AG09309 (cell line): ENCODE data around the gene CRHBP.
"Not testable (repeated sequence)": the region's sequence is repeated elsewhere in the genome, so short reads cannot be mapped to it uniquely, and the experiment has no call there.

ENCODE experiments used
- DNase-seq: peaks from one replicate; pipeline ENCODE4 v3.0.0-alpha.2; 2010; ENCODE audit warnings: low read depth
- H3K4me3 ChIP-seq: 2 replicates; pipeline ENCODE4 v1.5.1; 2011; ENCODE audit warnings: mild to moderate bottlenecking, low read depth, low read length, moderate library complexity; ENCODE audit not compliant: control insufficient read depth
- CTCF ChIP-seq: IDR thresholded peaks from 2 replicates; pipeline ENCODE4 v1.5.1; 2011; ENCODE audit warnings: mild to moderate bottlenecking, low read depth, low read length, inconsistent platforms; ENCODE audit not compliant: insufficient read depth, control insufficient read depth; ENCODE audit errors: missing control alignments

Gene CRHBP

GRCh38 chr5:76930083-76930482 is 22.8 kb upstream of the CRHBP start:
- DNase-seq = no peak
- H3K4me3 ChIP-seq = no peak overlapping the region
- TF ChIP-seq CTCF = no peak

GRCh38 chr5:76938177-76938576 is 14.7 kb upstream of the CRHBP start:
- DNase-seq = no peak
- no peak overlapping the region for H3K4me3 ChIP-seq
- no peak for TF ChIP-seq CTCF

DNA sequence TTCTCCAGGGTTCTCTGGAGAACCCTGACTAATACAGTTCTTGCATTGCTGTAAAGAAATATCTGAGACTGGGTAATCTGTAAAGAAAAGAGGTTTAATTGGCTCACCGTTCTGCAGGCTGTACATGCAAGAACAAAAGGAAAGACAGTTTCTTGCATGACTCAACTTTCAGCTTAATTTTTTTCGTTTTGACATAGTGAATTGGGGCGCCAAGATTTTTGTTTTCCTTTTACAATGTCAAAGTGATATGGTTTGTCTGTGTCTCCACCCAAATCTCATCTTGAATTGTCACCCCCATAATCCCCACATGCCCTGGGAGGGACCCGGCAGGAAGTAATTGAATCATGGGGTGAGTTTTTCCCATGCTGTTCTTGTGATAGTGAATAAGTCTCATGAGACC is 11.8 kb upstream of the CRHBP start:
- TF ChIP-seq CTCF = no peak
- no peak overlapping the region for H3K4me3 ChIP-seq
- DNase-seq = no peak

DNA sequence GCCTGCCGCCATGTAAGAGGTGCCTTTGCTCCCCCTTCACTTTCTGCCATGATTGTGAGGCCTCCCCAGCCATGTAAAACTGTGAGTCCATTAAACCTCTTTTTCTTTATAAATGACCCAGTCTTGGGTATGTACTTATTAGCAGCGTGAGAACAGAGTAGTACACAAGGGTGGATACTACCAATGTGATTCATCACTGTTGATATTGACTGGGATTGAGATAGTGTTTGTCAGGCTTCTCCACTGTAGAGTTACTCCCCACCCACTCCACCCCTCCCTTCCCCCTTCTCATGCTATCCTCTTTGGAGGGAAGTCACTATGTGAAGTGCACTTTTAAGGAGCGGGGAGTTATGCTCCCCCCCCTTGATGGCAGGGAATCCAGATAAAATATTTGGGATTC is 11.4 kb upstream of the CRHBP start:
- no peak overlapping the region for H3K4me3 ChIP-seq
- no peak for TF ChIP-seq CTCF
- no peak for DNase-seq

GRCh38 chr5:76942581-76942980 is 10.3 kb upstream of the CRHBP start:
- no peak for DNase-seq
- no peak overlapping the region for H3K4me3 ChIP-seq
- TF ChIP-seq CTCF = no peak

- no peak overlapping the region for H3K4me3 ChIP-seq
- TF ChIP-seq CTCF = no peak
- DNase-seq = no peak
Observed at GRCh38 chr5:76943006-76943405, 9.8 kb upstream of the CRHBP start.

- no peak overlapping the region for H3K4me3 ChIP-seq
- TF ChIP-seq CTCF = no peak
- no peak for DNase-seq
Observed at GRCh38 chr5:76944638-76945037, 8.2 kb upstream of the CRHBP start.

GRCh38 chr5:76945238-76945637 is 7.6 kb upstream of the CRHBP start:
- H3K4me3 ChIP-seq, DNase-seq: not testable (repeated sequence)
